NCI-H2227 (cell line): ENCODE results near the gene TUT1.
A peak's percentile ranks its signal among the peaks of the same experiment; 100 is the strongest.
"Not testable (repeated sequence)": the region's sequence is repeated elsewhere in the genome, so short reads cannot be mapped to it uniquely, and the experiment has no call there.

Source experiments
- DNase-seq: peaks from one replicate; lab custom pipeline; 2025; ENCODE audit not compliant: unreplicated experiment; lab: John Stamatoyannopoulos, UW

Gene TUT1

GRCh38 chr11:62578541-62578940, 12.8 kb downstream of the TUT1 start:
- no peak for DNase-seq

GRCh38 chr11:62577046-62577714, 14.1 kb downstream of the TUT1 start:
- DNase-seq = no peak

DNA sequence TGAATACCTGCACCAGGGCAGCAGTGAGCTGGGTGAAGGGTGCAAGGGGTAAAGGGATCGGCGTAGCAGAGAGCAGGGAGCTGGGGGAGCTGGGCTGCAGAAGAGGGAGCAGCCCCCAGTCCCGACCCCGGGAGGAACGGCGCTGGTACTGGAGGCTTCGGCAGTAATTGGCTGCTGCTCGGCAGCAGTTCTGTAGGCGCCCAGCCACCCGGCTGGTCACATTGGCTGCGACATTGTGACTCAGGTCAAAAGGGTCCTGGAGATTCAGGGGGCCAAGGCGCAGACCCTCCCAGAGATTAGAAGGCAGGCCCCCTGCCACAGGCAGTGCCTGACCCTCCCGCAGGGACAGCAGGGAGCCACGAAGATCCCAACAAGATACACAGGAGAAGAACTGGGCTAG, 15.5 kb downstream of the TUT1 start:
- no peak for DNase-seq

- peak; percentile 46 for DNase-seq
Observed at GRCh38 chr11:62575156-62575555, 16.2 kb downstream of the TUT1 start.

DNA sequence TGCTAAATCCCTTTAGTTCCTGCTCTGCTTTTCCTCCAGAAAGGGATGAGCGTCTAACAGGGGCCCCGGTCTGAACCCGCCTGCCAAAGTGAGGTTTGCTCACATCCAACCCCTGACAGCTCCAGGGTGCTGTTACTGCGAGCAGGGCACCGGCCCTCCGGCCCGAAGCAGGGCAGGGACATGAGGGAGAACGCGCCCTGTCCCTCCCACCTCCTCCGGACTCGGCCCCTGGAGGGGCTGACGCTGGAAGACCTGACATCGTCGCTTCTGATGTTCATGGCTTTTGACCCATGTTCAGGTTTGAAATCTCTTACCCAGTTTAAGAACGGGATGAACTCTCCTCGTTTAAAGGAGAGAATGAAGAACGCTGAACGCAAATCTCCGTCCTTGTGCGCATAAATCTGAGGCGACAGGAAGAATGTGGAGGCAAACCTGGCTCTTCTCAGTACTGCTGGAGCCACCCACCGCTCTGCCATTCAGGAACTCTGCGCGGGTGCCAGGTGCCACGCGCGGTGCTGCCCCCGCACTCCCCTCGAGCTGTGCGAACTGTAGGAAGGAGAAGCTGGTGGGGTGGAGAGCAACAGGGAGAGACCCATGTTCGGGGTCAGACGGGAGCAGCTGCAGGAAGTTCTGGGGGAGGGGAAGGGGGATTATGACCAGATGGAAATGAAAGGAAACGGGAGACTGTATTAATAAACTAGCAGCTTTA, 16.8 kb downstream of the TUT1 start:
- DNase-seq = peak; percentile 55

GRCh38 chr11:62573592-62574362, 17.5 kb downstream of the TUT1 start, which contains the start of gene EEF1G:
Gene EEF1G, minus strand, starts transcription at chr11:62573891. Its CDS starts 49 bp downstream, at chr11:62573842.
- peak; percentile 99 for DNase-seq

DNA sequence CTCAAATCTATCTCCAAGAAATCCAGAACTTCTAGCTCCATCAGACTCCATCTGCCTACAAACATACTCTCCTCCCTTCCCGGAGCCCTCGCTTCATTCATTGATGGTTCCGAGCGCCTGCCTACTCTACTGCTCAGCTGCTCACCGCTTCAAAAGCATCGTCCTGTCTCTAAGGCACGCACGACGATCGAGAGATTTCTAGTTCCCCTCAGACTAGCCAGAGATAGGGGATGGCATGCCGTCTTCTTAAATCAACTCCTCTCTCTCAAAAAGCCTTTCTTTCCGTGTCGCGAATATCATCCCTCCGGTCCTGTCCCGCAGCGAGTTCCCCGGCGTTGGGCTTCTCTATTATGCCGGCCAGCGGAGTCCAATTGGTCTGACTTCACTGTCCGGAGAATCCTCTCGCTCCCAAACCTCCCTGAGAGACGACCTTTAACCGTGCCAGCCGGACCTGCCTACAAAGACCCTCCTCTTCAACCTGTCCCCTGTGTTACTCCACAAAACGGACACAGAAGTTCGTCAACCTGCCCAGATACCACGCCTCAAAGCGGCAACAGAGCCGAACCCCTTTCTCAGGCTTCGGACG, 18.2 kb downstream of the TUT1 start:
- peak; percentile 40 for DNase-seq

GRCh38 chr11:62572431-62572830, 18.9 kb downstream of the TUT1 start:
- DNase-seq = no peak

DNA sequence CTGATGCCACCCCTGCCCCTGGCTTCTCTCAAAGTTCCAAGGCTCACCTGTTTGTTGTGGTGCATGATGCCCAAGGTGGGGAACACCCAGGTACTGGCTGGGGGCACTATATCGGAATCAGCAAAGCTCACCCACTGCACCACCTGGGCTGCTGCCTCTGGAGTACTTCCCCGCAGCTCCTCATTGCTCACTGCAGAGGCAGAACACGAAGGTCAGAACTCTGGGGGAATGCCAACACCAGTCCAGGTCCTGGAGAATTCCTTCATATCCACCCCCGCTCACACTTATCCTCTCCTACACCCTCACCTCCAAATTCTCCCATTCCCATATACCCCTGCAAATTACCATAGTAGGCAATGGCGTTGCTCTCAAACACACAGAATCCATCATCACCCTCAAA, 19.8 kb downstream of the TUT1 start:
- DNase-seq = not testable (repeated sequence)

DNA sequence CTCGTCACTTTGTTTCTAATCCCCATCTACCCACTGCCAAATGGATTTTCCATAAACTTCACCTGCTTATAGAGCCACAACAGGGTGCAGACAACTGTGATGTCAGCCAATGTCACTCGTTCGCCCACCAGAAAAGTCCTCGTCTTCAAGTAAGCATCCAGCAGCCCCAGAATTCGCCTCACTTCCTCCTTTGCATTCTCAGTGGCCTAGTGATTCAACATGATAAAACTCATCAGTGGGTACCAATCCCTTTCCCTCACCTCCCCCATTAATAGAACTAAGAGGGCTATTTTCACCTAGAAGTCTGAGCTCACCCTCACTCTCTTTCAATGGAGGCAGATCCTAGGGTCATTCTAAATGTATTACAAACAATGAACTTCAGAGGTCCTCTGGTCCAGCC, 20.4 kb downstream of the TUT1 start:
- DNase-seq = not testable (repeated sequence)

DNA sequence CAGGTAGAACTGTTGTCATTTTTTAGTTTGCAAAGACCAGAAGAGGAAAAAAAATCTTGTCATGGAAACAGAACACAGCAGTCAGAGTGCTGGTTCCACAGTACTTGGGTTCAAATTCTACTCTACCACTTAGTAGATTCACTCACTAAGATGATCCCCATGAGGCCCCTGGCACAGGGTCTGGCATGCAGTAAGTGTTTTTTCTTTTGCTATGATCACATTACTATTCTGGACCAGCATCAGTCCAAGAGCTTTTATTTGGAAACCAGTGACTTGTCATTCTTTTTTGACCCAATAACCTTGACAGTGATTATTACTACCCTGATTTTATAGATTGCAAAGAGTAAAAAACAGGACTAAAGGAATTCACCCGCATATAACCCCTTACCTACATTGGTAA, 21.7 kb downstream of the TUT1 start:
- no peak for DNase-seq

GRCh38 chr11:62567018-62567633, 24.2 kb downstream of the TUT1 start:
- no peak for DNase-seq

GRCh38 chr11:62566247-62566646, 25.1 kb downstream of the TUT1 start:
- DNase-seq = no peak

DNA sequence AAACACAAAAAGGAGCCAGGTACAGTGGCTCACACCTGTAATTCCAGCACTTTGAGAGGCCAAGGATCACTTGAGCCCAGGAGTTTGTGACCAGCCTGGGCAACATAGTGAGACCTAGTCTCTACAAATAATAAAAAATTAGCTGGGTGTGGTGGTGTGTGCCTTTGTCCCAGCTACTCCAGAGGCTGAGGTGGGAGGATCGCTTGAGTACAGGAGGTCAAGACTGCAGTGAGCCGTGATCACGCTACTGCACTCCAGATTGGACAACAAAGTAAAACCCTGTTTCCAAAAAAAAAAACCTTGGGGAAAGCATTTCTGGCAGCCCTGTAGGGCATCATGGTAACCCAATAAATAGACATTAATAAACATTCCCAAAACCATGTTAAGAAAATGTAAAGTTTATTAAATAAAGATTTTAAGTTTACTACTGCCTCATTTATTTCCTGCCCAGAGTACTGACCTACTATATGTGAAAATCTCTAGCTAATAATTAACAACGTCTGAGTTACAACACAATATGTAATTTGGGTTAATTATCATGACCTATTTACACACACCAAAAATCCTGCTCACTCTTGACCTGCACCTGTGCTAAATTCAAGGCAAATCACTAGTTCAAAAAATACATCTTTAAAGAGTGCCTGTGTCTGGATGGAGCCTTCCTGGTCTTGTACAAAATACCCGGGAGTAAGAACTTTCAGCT, 26.1 kb downstream of the TUT1 start:
- no peak for DNase-seq

- DNase-seq = not testable (repeated sequence)
Observed at GRCh38 chr11:62561677-62562230, 29.6 kb downstream of the TUT1 start.

DNA sequence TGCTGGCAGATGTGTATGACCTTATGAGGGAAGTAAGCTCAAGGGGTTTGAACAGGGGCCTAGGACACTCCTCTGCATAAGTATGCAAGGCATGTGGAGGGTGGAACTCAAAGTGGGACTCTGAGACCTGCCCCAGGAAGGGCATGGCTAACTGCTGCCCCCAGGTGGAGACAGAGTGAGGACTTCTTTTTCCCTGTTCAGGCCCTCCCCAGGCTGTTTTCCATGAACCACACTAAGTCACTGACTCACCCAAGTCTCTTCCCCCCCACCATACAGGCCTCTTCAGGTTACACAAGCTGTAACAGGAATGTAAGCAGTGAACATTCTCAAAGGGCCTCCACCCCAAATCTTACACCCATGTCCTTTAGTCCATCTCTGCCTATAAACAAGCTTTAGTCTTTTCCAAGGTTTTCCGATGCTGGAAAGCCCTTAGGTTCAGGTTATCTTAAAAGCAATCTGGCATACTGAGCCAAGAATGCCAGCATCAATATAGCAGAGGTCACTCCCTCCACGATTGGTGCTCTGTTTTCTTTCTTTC, 30.7 kb downstream of the TUT1 start:
- peak; percentile 59 for DNase-seq

DNA sequence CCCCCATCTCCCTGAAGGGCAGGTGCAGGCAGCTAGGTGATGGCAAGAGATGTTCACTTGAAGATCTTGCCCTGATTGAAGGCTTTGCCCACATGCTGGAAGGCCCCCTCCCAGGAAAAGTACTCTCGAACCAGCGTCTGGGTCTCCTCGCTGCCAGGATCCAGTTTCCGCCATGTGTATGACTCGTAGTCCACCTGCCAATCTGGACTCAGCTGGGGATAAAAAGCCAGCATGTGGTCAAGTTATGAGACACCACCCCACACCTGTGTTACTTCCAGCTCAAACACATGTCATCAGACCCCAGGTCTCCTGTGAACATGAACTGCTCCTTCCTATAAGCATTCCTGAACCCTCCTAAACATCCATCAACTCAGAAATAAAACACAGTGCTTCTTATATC, 31.7 kb downstream of the TUT1 start:
- DNase-seq = not testable (repeated sequence)

DNA sequence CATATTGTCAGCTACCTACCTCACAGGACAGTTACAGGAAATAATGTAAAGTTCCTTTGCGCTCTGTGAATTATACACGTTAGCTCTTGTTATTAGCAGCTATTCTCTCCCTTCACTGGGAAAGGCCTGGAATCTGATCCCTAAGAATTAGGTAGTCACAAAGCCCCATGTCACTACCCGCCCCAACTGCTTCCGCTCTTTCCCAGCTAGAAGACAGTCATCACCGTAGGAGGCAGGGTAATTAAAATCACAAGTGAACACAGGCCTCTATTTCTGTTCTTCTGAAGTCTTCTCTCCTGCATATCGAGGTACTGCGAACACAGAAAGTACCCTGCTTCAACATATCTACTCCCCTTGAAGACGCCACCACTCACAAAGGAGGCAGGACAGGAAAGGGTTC, 32.1 kb downstream of the TUT1 start:
- no peak for DNase-seq

- no peak for DNase-seq
Observed at GRCh38 chr11:62558669-62559068, 32.7 kb downstream of the TUT1 start.
